G401 (cell line): Measurements from ENCODE around the gene HSH2D. TPM values are rescaled to one million over a fixed set of nuclear protein-coding genes. Genes with fewer than 3 reads are reported as not detected.
A peak's percentile ranks its signal among the peaks of the same experiment; 100 is the strongest.

Experiments used
- DNase-seq: peaks from one replicate; pipeline ENCODE4 v3.0.0-alpha.2; 2015; ENCODE audit warnings: low spot score
- in situ Hi-C: cut with HindIII; loops from 2 replicates; pipeline ENCODE4 v1.10.0; 2016; ENCODE audit warnings: low sequenced_read_pairs, mixed read lengths
- total RNA-seq: library from RNA; depleted of rRNA; stranded (reverse); fragments of >200 nt; shearing (Covaris generic); gene quantifications from 2 replicates; pipeline ENCODE4 v1.2.3, GENCODE V29; 2014

The HSH2D gene
- total RNA-seq, 1 experiment from 2014 or later = not detected

- DNase-seq = peak; percentile 98
- in situ Hi-C loops = no loop called here
Observed at GRCh38 chr19:16185123-16185767, 41.8 kb downstream of the HSH2D start, which contains the start of gene FAM32A. Gene FAM32A (plus strand): TSS chr19:16185410. CDS start chr19:16185443, 33 bp downstream.

GRCh38 chr19:16185768-16186123, 42.3 kb downstream of the HSH2D start:
- DNase-seq = peak; percentile 31
- in situ Hi-C loops = no loop called here

- DNase-seq = no peak
- in situ Hi-C loops = no loop called here
Observed at GRCh38 chr19:16188521-16188920, 45.0 kb downstream of the HSH2D start.

GRCh38 chr19:16190198-16190597, 46.7 kb downstream of the HSH2D start:
- in situ Hi-C loops = no loop called here
- no peak for DNase-seq

GRCh38 chr19:16190736-16191135, 47.3 kb downstream of the HSH2D start:
- in situ Hi-C loops = no loop called here
- no peak for DNase-seq

GRCh38 chr19:16191216-16191908, 47.9 kb downstream of the HSH2D start:
- in situ Hi-C loops = no loop called here
- DNase-seq = no peak

GRCh38 chr19:16193466-16193865, 50.0 kb downstream of the HSH2D start:
- no peak for DNase-seq
- in situ Hi-C loops = no loop called here

GRCh38 chr19:16197188-16197621, 53.7 kb downstream of the HSH2D start:
- no peak for DNase-seq
- in situ Hi-C loops = no loop called here

- DNase-seq = peak; percentile 98
- in situ Hi-C loops = no loop called here
Observed at GRCh38 chr19:16197622-16198369, 54.3 kb downstream of the HSH2D start, which contains the start of gene AP1M1. Gene AP1M1 (plus strand): TSS chr19:16197911. CDS start chr19:16198027, 116 bp downstream.

GRCh38 chr19:16198370-16198651, 54.8 kb downstream of the HSH2D start:
- in situ Hi-C loops = no loop called here

GRCh38 chr19:16199275-16199932, 55.9 kb downstream of the HSH2D start:
- no peak for DNase-seq
- in situ Hi-C loops = no loop called here

More at GRCh38 chr19:16198370-16198651, 54.8 kb downstream of the HSH2D start:
- no peak for DNase-seq

GRCh38 chr19:16200038-16201010, 56.8 kb downstream of the HSH2D start:
- no peak for DNase-seq
- in situ Hi-C loops = no loop called here

- in situ Hi-C loops = no loop called here
- DNase-seq = no peak
Observed at GRCh38 chr19:16201011-16201391, 57.5 kb downstream of the HSH2D start.

- in situ Hi-C loops = no loop called here
- peak; percentile 9 for DNase-seq
Observed at GRCh38 chr19:16202320-16203255, 59.1 kb downstream of the HSH2D start.

GRCh38 chr19:16203256-16204004, 59.9 kb downstream of the HSH2D start:
- DNase-seq = no peak
- in situ Hi-C loops = no loop called here

GRCh38 chr19:16204005-16204294, 60.5 kb downstream of the HSH2D start:
- DNase-seq = no peak
- in situ Hi-C loops = no loop called here
